Measurements from ENCODE around the gene BEST2.

The BEST2 gene

GRCh38 chr19:12763100-12763499, 11.5 kb downstream of the BEST2 start:
- TF ChIP-seq POU6F1 (CRISPR knock-in tag; IDR thresholded peaks at IDR 0.05; ENCODE audit: borderline replicate concordance, low read depth), result no peak
- TF ChIP-seq, protein P1, sequence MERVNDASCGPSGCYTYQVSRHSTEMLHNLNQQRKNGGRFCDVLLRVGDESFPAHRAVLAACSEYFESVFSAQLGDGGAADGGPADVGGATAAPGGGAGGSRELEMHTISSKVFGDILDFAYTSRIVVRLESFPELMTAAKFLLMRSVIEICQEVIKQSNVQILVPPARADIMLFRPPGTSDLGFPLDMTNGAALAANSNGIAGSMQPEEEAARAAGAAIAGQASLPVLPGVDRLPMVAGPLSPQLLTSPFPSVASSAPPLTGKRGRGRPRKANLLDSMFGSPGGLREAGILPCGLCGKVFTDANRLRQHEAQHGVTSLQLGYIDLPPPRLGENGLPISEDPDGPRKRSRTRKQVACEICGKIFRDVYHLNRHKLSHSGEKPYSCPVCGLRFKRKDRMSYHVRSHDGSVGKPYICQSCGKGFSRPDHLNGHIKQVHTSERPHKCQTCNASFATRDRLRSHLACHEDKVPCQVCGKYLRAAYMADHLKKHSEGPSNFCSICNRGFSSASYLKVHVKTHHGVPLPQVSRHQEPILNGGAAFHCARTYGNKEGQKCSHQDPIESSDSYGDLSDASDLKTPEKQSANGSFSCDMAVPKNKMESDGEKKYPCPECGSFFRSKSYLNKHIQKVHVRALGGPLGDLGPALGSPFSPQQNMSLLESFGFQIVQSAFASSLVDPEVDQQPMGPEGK (CRISPR knock-in tag; IDR thresholded peaks at IDR 0.05; ENCODE audit: borderline replicate concordance), result no peak
- TF ChIP-seq ZNF70 (CRISPR knock-in tag; IDR thresholded peaks at IDR 0.05), result no peak
- TF ChIP-seq, protein P2, sequence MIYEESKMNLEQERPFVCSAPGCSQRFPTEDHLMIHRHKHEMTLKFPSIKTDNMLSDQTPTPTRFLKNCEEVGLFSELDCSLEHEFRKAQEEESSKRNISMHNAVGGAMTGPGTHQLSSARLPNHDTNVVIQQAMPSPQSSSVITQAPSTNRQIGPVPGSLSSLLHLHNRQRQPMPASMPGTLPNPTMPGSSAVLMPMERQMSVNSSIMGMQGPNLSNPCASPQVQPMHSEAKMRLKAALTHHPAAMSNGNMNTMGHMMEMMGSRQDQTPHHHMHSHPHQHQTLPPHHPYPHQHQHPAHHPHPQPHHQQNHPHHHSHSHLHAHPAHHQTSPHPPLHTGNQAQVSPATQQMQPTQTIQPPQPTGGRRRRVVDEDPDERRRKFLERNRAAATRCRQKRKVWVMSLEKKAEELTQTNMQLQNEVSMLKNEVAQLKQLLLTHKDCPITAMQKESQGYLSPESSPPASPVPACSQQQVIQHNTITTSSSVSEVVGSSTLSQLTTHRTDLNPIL (CRISPR knock-in tag; IDR thresholded peaks at IDR 0.05; ENCODE audit: low read depth), result no peak
- TF ChIP-seq GLIS3 (CRISPR knock-in tag; IDR thresholded peaks at IDR 0.05), result no peak
- no peak for TF ChIP-seq CSRNP3 (CRISPR knock-in tag; IDR thresholded peaks at IDR 0.05)
- no peak for TF ChIP-seq PPARA (CRISPR knock-in tag; IDR thresholded peaks at IDR 0.05; ENCODE audit: borderline replicate concordance)
- TF ChIP-seq OSR1 (CRISPR knock-in tag; IDR thresholded peaks at IDR 0.05), result no peak
- TF ChIP-seq BACH2 (CRISPR knock-in tag; IDR thresholded peaks at IDR 0.05; ENCODE audit: borderline replicate concordance), result no peak
- no peak for TF ChIP-seq CSDC2 (CRISPR knock-in tag; IDR thresholded peaks at IDR 0.05)
- no peak for TF ChIP-seq ZC3H10 (CRISPR knock-in tag; IDR thresholded peaks at IDR 0.05)
- no peak for TF ChIP-seq TOX (CRISPR knock-in tag; IDR thresholded peaks at IDR 0.05; ENCODE audit: borderline replicate concordance)
- no peak for TF ChIP-seq ISL1 (CRISPR knock-in tag; IDR thresholded peaks at IDR 0.05)
- TF ChIP-seq TSHZ2 (CRISPR knock-in tag; IDR thresholded peaks at IDR 0.05), result no peak
- no peak for TF ChIP-seq ZNF8 (CRISPR knock-in tag; IDR thresholded peaks at IDR 0.05)
- TF ChIP-seq ZFP3 (CRISPR knock-in tag; IDR thresholded peaks at IDR 0.05), result no peak
- ATAC-seq, result no peak

DNA sequence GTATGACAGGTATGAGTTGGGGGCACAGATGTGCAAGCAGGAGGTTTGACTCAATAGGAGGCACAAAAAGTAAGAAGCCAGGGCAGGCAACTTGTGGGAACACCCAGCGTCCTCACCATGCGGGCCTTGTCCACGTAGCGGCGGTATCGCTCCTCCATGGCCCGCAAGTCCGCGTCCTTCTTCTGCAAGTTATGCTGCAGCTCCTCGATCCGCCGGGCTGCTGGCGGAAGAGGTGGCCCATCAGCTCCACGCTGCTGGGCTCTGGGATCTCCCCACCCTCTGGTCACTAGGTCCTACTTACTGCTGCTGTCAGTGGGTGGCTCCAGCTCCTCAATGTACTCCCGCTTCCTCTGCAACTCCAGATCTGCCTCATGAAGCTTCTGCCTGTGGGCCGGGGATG, 13.1 kb downstream of the BEST2 start:
- no peak for TF ChIP-seq POU6F1 (CRISPR knock-in tag; IDR thresholded peaks at IDR 0.05; ENCODE audit: borderline replicate concordance, low read depth)
- TF ChIP-seq ZNF8 (CRISPR knock-in tag; IDR thresholded peaks at IDR 0.05), result no peak
- no peak for TF ChIP-seq CSDC2 (CRISPR knock-in tag; IDR thresholded peaks at IDR 0.05)
- TF ChIP-seq, protein P1 (CRISPR knock-in tag; IDR thresholded peaks at IDR 0.05; ENCODE audit: borderline replicate concordance), result no peak
- no peak for TF ChIP-seq GLIS3 (CRISPR knock-in tag; IDR thresholded peaks at IDR 0.05)
- no peak for TF ChIP-seq ZNF565 (CRISPR knock-in tag; conservative IDR thresholded peaks at IDR 0.05; ENCODE audit: low read depth)
- TF ChIP-seq, protein P2 (CRISPR knock-in tag; IDR thresholded peaks at IDR 0.05; ENCODE audit: low read depth), result no peak
- no peak for TF ChIP-seq ZC3H10 (CRISPR knock-in tag; IDR thresholded peaks at IDR 0.05)
- TF ChIP-seq ISL1 (CRISPR knock-in tag; IDR thresholded peaks at IDR 0.05), result no peak
- TF ChIP-seq SNAI2 (CRISPR knock-in tag; IDR thresholded peaks at IDR 0.05), result no peak
- no peak for TF ChIP-seq ZNF70 (CRISPR knock-in tag; IDR thresholded peaks at IDR 0.05)
- no peak for TF ChIP-seq TSHZ2 (CRISPR knock-in tag; IDR thresholded peaks at IDR 0.05)
- ATAC-seq, result no peak
